CD4-positive, alpha-beta T cell treated with Interleukin-12 subunit alpha and Interleukin-12 subunit beta, for 1 hour (primary cell): Measurements from ENCODE around the gene WIZ.

Experiments used
- DNase-seq: peaks from one replicate; pipeline ENCODE4 v3.0.0-alpha.2; 2020

WIZ gene

DNA sequence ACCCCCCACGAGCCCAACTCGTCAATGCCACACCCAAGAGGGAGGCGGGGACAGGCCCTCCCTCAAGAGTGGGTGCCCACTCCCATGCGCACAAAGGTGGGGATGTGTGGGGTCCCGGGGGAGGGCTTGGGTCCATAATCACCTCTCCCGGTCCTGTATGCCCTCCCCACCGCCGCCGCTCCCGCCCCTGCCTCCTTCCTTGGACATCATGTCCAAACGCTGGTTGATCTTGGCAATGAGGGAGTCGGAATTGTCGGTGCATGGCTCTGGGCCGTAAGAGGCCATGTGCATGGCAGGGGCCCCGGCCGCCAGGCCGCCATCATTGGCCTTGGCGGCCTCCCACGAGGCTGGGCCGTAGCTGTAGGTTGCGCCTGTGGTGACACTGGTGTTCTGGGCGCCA is 76.1 kb downstream of the WIZ start:
- DNase-seq, result no peak

DNA sequence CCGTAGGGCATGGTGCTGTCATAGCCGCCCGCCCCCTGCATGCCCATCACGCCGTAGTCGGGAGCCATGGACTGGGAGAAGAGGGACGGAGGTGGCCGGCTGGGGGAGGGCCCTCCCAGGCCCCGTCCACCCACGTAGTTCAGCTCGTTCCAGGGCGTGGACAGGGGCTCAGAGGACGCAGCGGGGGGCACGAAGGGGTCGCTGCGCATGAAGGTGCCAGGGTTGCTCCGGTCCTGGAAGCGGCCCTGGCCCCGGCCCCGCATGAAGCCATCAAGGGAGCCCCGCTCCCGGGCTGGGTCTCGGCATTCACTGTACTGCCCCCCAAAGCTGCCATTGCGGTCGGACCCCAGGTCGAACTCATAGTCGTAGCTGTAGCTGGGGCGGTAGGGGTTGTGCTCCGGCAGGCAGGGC is 76.9 kb downstream of the WIZ start:
- DNase-seq, result no peak

DNA sequence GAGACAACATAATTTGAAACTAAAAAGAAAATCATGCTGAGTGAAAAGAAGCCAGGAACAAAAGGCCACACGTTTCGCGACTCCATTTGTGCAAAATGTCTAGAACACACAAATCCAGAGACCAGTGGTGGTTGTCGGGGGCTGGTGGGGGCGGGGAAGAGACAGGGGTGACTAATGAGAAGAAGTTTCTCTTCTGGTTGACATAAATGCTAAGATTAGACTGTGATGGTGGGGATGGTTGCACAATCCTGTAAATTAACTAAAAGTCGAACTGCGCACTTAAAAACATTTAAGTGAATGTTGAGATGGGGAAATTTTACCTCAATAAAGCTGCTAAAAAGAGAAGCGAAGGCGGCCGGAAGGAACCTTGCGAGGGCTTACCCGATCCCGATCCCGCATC is 77.3 kb downstream of the WIZ start:
- DNase-seq, result no peak

DNA sequence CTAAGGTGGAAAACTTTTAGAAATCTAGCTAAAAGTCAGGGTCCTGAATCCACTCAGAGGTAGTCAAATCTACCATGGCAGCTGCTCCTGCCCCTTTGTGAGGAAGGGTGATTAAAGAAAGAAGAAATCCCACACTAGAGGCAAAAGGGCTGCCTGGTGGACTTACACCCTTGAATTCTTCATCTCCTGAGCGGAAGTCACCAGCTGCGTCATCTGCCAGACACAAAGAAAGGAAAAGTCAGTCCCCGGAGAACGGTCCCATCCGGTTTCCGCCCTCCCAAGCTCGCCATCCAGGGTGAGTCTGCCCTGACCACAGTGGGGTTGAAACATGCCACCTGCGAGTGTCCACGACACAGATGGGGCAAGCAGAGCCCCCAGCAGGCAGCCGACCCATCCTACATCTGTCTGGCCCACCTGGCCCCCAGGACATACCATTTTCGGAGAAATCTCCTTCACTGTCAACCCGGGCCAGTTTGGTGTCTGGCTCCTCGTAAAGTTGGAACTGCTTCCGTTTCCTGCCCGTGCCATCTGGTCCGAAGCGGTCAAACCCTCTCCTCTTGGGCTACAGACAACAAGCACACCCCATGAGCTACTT is 77.9 kb downstream of the WIZ start:
- no peak for DNase-seq

DNA sequence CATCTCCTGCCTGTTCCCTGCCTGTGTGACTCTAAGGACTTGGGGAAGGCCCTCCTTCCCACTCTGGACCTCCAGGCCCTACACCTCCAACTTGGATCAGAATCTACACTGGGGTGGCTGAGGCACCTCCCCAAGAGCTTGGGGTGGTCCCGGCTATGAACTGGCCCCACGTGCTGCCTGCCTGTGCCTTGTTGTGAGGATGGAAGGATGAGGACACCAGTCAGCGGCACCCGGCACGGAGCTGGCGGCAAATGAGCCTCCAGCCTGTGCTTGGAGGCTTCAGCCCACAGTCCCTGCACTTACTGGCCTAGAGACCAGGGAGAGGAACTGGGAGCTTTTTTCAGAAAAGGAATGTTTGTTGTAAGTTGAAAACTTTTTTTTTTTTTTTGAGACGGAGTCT is 78.6 kb downstream of the WIZ start:
- DNase-seq, result no peak
